ENCODE data around the gene CAND2.
"Not testable (repeated sequence)": the region's sequence is repeated elsewhere in the genome, so short reads cannot be mapped to it uniquely, and the experiment has no call there.

The CAND2 gene

GRCh38 chr3:12831301-12831866, 34.9 kb downstream of the CAND2 start:
- DNase-seq (ENCODE audit: low spot score) = no peak

DNA sequence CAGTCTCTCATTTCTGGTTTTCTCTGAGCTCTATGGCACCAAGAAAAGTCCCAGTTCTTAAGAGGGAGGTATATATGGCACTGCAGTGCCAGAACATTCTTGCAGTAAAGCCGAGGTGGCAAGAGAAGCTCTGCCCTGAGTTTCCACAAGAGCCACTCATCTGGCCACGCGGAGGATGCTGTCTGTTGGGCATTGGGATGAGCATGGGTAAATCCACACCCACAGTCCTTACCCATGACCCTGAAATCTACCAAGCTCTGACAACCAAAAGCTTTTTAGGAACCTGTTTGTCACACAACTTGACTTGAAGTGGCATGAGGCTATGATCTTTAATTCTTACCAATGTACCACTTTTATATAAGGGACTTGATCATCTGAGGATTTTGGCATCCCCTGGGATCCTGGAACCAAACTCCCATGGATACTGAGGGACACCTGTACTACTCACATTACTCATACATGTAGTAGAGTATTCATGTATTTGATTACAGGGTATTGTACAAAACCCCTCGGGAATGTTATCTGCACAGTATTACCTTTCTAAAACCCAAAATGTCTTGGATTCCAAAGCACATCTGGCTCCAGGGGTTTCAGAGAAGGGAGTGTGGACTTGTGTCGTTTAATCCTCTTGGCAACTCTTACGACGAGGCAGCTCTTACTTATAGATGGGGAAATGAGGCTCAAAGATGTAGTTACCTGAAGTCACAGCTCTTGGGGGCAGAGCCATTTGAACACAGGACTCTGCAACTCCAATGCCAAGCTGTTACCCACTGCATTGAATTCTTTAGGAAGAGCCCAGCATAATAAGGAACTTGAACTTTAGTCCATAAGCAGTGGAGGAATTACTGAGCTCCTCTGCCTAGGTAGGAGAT, 36.1 kb downstream of the CAND2 start:
- DNase-seq (ENCODE audit: low spot score) = no peak

- no peak for DNase-seq (ENCODE audit: low spot score)
Measured at GRCh38 chr3:12833222-12834161, 37.0 kb downstream of the CAND2 start.

GRCh38 chr3:12835052-12835665, 38.7 kb downstream of the CAND2 start:
- no peak for DNase-seq (ENCODE audit: low spot score)

GRCh38 chr3:12837295-12837986, 41.0 kb downstream of the CAND2 start:
- no peak for DNase-seq (ENCODE audit: low spot score)

DNA sequence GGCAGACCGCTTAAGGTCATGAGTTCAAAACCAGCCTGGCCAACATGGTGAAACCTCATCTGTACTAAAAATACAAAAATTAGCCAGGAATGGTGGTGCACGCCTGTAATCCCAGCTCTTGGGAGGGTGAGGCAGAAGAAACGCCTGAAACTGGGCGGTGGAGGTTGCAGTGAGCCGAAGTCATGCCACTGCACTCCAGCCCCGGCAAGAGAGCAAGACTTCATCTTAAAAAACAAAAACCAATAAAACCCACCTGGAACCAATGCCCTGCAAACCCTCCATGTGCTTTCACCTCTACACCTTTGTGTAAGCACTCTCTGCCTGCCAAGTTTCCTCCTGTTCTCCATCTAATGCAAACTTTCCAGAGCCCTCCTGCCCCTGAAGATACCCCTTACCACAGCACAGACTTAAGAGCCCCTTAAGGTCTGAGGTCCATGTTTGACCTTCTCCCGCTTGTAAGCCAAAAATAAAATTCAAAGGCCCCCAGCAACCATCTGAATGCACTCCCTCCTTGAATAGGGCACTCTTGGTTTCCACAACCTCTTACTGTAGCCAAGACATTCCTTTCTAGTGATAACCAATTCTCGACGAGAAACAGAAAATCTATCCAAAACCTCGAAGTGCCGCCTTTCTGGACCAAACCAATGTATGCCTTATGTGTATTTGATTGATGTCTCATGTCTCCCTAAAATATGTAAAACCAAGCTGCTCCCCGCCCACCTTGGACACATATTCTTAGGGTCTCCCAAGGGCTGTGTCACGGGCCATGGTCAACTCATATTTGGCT, 41.9 kb downstream of the CAND2 start:
- no peak for DNase-seq (ENCODE audit: low spot score)

DNA sequence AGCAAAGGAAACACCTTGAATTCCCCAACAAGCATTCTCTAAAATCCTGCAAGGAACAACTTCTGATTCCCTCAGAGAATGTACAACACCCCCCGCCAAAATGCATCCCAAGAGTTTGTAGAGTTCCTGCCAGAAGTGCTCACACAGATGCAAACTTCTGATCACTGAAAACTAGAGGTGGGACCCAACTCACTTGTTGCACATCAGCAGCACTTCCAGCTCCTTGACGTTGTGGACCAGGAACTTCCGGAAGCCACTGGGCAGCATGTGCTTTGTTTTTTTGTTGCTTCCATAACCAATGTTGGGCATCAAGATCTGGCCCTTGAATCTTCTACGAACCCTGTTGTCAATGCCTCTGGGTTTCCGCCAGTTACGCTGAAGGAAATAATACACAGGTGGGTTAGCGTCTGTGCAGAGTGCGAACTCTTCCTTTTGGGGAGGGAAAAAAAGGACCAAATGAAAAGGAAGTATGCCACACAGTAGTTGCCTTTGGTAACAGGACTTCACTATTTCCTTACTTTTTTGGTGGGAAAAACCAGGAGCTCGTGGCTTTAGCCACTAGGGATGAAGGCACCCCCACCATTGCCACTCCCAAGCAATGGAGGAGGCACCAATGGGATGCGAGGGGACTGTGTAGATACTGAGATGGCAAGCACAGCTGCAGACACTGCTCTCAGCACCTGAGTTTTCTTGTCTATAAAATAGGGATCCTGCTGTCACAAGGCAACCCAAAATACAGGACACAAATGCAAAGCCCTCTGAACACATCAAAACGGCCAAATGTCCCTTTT, 42.9 kb downstream of the CAND2 start:
- DNase-seq (ENCODE audit: low spot score) = no peak

DNA sequence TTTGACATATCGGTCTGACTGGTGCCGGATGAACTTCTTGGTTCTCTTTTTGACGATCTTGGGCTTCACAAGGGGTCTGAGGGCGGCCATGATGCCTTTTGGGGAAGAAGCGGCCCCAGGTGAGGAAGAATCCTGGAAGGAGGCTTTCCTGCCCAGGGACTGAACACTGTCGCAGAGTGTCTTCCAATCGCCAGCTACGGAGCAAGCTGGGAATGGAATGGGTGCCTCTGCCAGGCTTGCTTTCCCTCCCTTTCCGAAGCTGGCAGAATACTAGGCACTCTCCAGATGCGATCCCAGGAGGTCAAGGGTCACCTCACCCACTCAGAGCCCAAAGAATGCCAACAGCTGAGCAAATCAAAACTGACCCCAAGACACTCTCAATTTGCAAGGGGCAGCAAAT, 43.7 kb downstream of the CAND2 start:
- not testable (repeated sequence) for DNase-seq (ENCODE audit: low spot score)

- peak; percentile 33 for DNase-seq (ENCODE audit: low spot score)
Measured at GRCh38 chr3:12840591-12841148, 44.2 kb downstream of the CAND2 start.

GRCh38 chr3:12841149-12841969, 44.9 kb downstream of the CAND2 start, which contains the start of gene RPL32:
Gene RPL32 (minus strand): TSS chr3:12841565. CDS start chr3:12840237, 1,328 bp downstream.
- DNase-seq (ENCODE audit: low spot score) = peak; percentile 85

GRCh38 chr3:12841970-12842328, 45.5 kb downstream of the CAND2 start:
- DNase-seq (ENCODE audit: low spot score) = no peak

GRCh38 chr3:12842469-12842868, 46.0 kb downstream of the CAND2 start:
- no peak for DNase-seq (ENCODE audit: low spot score)

DNA sequence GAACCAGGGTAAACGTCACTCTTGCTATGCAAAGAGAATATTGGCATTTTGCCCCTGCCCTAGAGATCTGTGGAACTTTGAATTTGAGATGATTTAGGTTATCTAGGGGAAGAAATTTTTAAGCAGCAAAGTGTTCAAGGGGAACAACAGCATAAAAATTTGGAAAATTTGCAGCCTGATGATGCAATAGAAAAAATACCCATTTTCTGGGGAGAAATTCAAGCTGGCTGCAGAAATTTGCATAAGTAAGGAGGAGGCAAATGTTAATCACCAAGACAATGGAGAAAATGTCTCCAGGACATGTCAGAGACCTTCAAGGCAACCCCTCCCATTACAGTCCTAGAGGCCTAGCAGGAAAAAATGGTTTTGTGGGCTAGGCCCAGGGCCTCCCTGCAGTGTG, 49.3 kb downstream of the CAND2 start:
- no peak for DNase-seq (ENCODE audit: low spot score)

GRCh38 chr3:12852201-12852600, 55.7 kb downstream of the CAND2 start:
- DNase-seq (ENCODE audit: low spot score) = no peak

- not testable (repeated sequence) for DNase-seq (ENCODE audit: low spot score)
Measured at GRCh38 chr3:12853847-12854246, 57.4 kb downstream of the CAND2 start.

- DNase-seq (ENCODE audit: low spot score) = no peak
Measured at GRCh38 chr3:12854565-12854964, 58.1 kb downstream of the CAND2 start.

DNA sequence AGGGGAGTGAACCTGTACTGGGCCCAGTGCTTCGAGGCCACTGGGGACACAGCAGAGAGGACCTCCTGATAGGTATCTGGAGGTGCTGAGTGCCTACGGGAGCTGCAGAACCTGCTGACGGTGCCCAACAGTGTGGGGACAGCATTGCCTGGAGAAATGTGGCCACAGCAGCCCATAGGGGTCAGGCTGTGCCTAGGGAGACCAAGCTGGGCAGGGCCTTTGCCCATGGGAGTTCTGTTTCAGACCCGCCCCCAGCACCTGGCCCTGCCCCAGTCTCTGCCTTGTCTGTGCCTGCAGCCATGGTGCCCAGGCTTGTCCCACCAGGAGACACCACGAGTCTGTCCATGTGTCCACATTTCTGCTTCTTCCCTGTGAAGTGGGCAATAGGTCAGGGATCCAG, 60.1 kb downstream of the CAND2 start:
- no peak for DNase-seq (ENCODE audit: low spot score)

DNA sequence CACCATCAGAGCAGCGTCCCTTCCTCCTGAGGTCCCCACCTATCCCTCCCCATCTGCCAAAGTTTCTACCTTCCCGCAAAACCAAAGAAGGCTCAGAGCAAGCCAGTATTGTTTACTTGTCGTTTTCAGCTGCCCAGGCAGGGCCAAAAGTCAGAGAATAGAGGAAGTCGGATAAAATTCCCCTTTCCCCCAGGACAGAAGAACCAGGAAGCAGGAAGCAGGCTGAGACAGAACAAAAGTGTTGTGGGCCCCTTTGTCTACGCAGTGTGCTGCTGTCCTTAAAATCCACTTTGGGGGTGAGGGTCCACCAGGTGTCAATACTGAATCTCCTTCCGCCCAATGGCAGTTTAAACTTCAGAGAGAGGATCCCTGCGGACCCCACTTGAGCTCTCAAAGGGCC, 63.4 kb downstream of the CAND2 start:
- DNase-seq (ENCODE audit: low spot score) = no peak

- DNase-seq (ENCODE audit: low spot score) = no peak
Measured at GRCh38 chr3:12861611-12862010, 65.1 kb downstream of the CAND2 start.
